ENCODE data around the gene LDAF1. TPM values are rescaled to one million over a fixed set of nuclear protein-coding genes. Genes with fewer than 3 reads are reported as not detected.

The LDAF1 gene
- polyA plus RNA-seq, 1 experiment = 31.1 TPM

- ChIA-PET POLR2A (no interaction called here), CTCF (interaction anchor here (1.2 kb wide), 1 partner anchor 74 kb away, joined by 3 read pairs; no protein-coding TSS in a partner anchor)
- Histone ChIP-seq H3K4me3 (ENCODE audit: low read depth, low read length) (no peak overlapping the region), H3K36me3 (ENCODE audit: control insufficient read depth, insufficient read depth, low read length) (no peaks in the 10 kb centered on the region), H3K27me3 (ENCODE audit: control insufficient read depth, insufficient read depth, low read length) (peaks cover 3% of the 10 kb centered on the region; the same call in 1 of the 2 replicates)
- DNase-seq (ENCODE audit: low read depth) = no peak
- TF ChIP-seq CTCF (IDR thresholded peaks at IDR 0.05; ENCODE audit: insufficient read depth, low read depth, low read length) = no peak
Measured at GRCh38 chr16:21226749-21227148, 68.3 kb downstream of the LDAF1 start.

- peaks cover 3% of the 10 kb centered on the region; the same call in 1 of the 2 replicates for H3K27me3 ChIP-seq (ENCODE audit: control insufficient read depth, insufficient read depth, low read length)
- ChIA-PET CTCF (interaction anchor here (0.6 to 1.0 kb wide), 2 partner anchors 39 to 1836 kb away, joined by 3 to 4 read pairs; no protein-coding TSS in a partner anchor), POLR2A (no interaction called here)
- H3K36me3 ChIP-seq (ENCODE audit: control insufficient read depth, insufficient read depth, low read length) = no peaks in the 10 kb centered on the region
- no peak for TF ChIP-seq CTCF (IDR thresholded peaks at IDR 0.05; ENCODE audit: insufficient read depth, low read depth, low read length)
- DNase-seq (ENCODE audit: low read depth) = no peak
- no peak overlapping the region for H3K4me3 ChIP-seq (ENCODE audit: low read depth, low read length)
Measured at GRCh38 chr16:21227866-21228265, 69.4 kb downstream of the LDAF1 start.

GRCh38 chr16:21228361-21228872 lies 69.9 kb downstream of the LDAF1 start:
- no peak for TF ChIP-seq CTCF (IDR thresholded peaks at IDR 0.05; ENCODE audit: insufficient read depth, low read depth, low read length)
- Histone ChIP-seq H3K36me3 (ENCODE audit: control insufficient read depth, insufficient read depth, low read length) (no peaks in the 10 kb centered on the region), H3K4me3 (ENCODE audit: low read depth, low read length) (no peak overlapping the region), H3K27me3 (ENCODE audit: control insufficient read depth, insufficient read depth, low read length) (peaks cover 3% of the 10 kb centered on the region; the same call in 1 of the 2 replicates)
- no peak for DNase-seq (ENCODE audit: low read depth)
- POLR2A ChIA-PET = no interaction called here
- CTCF ChIA-PET = interaction anchor here (0.6 to 1.0 kb wide), 2 partner anchors 40 to 1835 kb away, joined by 3 to 4 read pairs; no protein-coding TSS in a partner anchor

Other genes starting within 250 kb of the LDAF1 start
- gene DNAH3, start 7.8 kb upstream of the LDAF1 start, polyA plus RNA-seq (2011; rRNA removed) = not detected in 2 replicates
- not detected in 2 replicates for gene ZP2, start 52.9 kb downstream of the LDAF1 start, polyA plus RNA-seq (2011; rRNA removed)
- not detected in 2 replicates for gene ANKS4B, start 75.0 kb downstream of the LDAF1 start, polyA plus RNA-seq (2011; rRNA removed)
- not detected in 2 replicates for gene CRYM, start 119.6 kb downstream of the LDAF1 start, polyA plus RNA-seq (2011; rRNA removed)

All from BJ (cell line).